Measurements from ENCODE around the gene AFF3. TPM values are rescaled to one million over a fixed set of nuclear protein-coding genes. Genes with fewer than 3 reads are reported as not detected.
"Not testable (repeated sequence)": the region's sequence is repeated elsewhere in the genome, so short reads cannot be mapped to it uniquely, and the experiment has no call there.

Gene AFF3
- polyA plus RNA-seq, 1 donor (not counting 4 experiments of a cell fraction or from before 2014, with no cell fraction given): not detected

GRCh38 chr2:99504844-99505584 lies 637.4 kb downstream of the AFF3 start:
- no peaks in the 10 kb centered on the region for H3K9me3 ChIP-seq (ENCODE audit: control insufficient read depth, low read depth, low read length)
- peaks cover 15% of the 10 kb centered on the region for H3K4me1 ChIP-seq (ENCODE audit: control insufficient read depth, extremely low read depth, insufficient read depth, low read length)
- H3K27me3 ChIP-seq (ENCODE audit: control insufficient read depth, extremely low read depth, insufficient read depth, low read length): no peaks in the 10 kb centered on the region
- no peak for DNase-seq (ENCODE audit: low read depth, low spot score)
- no peak overlapping the region for H3K9ac ChIP-seq (ENCODE audit: control insufficient read depth, extremely low read depth, insufficient read depth, low read length)
- no peak for TF ChIP-seq EZH2 (IDR thresholded peaks at IDR 0.05; ENCODE audit: low read length)
- TF ChIP-seq CTCF (optimal IDR thresholded peaks at IDR 0.05 in 1 of 3, IDR thresholded peaks at IDR 0.05 in 1 of 3, conservative IDR thresholded peaks at IDR 0.05 in 1 of 3; ENCODE audit: extremely low read depth in 1 of 3, insufficient read depth in 2 of 3, low read length in 3 of 3): no peak
- no peaks in the 10 kb centered on the region for H3K79me2 ChIP-seq (ENCODE audit: control insufficient read depth, insufficient read depth, low read length)
- no peaks in the 10 kb centered on the region for H4K20me1 ChIP-seq (ENCODE audit: control insufficient read depth, extremely low read depth, insufficient read depth, low read length)
- no peak overlapping the region for H2AFZ ChIP-seq (ENCODE audit: control insufficient read depth, low read length)
- H3K27ac ChIP-seq (ENCODE audit: control insufficient read depth, insufficient read depth, low read length): peak overlapping the region; percentile 94
- no peak overlapping the region for H3K4me2 ChIP-seq (ENCODE audit: control insufficient read depth, extremely low read depth, insufficient read depth, low read depth, low read length)
- H3K9me1 ChIP-seq (ENCODE audit: control insufficient read depth, extremely low read depth, insufficient read depth, low read length): no peaks in the 10 kb centered on the region
- dilution Hi-C loops (cut with MboI; ENCODE audit: extremely low pct_ligation_motif_present, low sequenced_read_pairs): no loop called here
- no peaks in the 10 kb centered on the region for H3K36me3 ChIP-seq (ENCODE audit: control insufficient read depth in 2 of 2, extremely low read depth in 1 of 2, insufficient read depth in 2 of 2, low read length in 2 of 2)
- no peak overlapping the region for H3K4me3 ChIP-seq (ENCODE audit: control insufficient read depth in 2 of 3, extremely low read depth in 1 of 3, insufficient read depth in 2 of 3, low read depth in 1 of 3, low read length in 3 of 3)
- no peak for FAIRE-seq

- H3K9me1 ChIP-seq (ENCODE audit: control insufficient read depth, extremely low read depth, insufficient read depth, low read length); H3K9me3 ChIP-seq (ENCODE audit: control insufficient read depth, low read depth, low read length); dilution Hi-C loops (cut with MboI; ENCODE audit: extremely low pct_ligation_motif_present, low sequenced_read_pairs); H3K36me3 ChIP-seq (ENCODE audit: control insufficient read depth in 2 of 2, extremely low read depth in 1 of 2, insufficient read depth in 2 of 2, low read length in 2 of 2); H4K20me1 ChIP-seq (ENCODE audit: control insufficient read depth, extremely low read depth, insufficient read depth, low read length); H3K79me2 ChIP-seq (ENCODE audit: control insufficient read depth, insufficient read depth, low read length); H3K27me3 ChIP-seq (ENCODE audit: control insufficient read depth, extremely low read depth, insufficient read depth, low read length): not testable (repeated sequence)
- peak overlapping the region; percentile 75 for H3K4me2 ChIP-seq (ENCODE audit: control insufficient read depth, extremely low read depth, insufficient read depth, low read depth, low read length)
- DNase-seq (ENCODE audit: low read depth, low spot score) (peak; percentile 66), FAIRE-seq (peak; percentile 13)
- H3K27ac ChIP-seq (ENCODE audit: control insufficient read depth, insufficient read depth, low read length): peak overlapping the region; percentile 94
- peaks cover 15% of the 10 kb centered on the region for H3K4me1 ChIP-seq (ENCODE audit: control insufficient read depth, extremely low read depth, insufficient read depth, low read length)
- peak overlapping the region; percentile 50 for H3K9ac ChIP-seq (ENCODE audit: control insufficient read depth, extremely low read depth, insufficient read depth, low read length)
- peak overlapping the region; percentile 7 for H2AFZ ChIP-seq (ENCODE audit: control insufficient read depth, low read length)
- H3K4me3 ChIP-seq (ENCODE audit: control insufficient read depth in 2 of 3, extremely low read depth in 1 of 3, insufficient read depth in 2 of 3, low read depth in 1 of 3, low read length in 3 of 3): peak overlapping the region in 1 of 3 experiments; percentile 24
Observed at GRCh38 chr2:99503662-99504416, 638.6 kb downstream of the AFF3 start.

All from keratinocyte (primary cell).